SK-N-MC (cell line): ENCODE measurements around the gene VEZT.
"Not testable (repeated sequence)": the region's sequence is repeated elsewhere in the genome, so short reads cannot be mapped to it uniquely, and the experiment has no call there.

Experiments
- DNase-seq: peaks from one replicate; pipeline ENCODE4 v3.0.0-alpha.2; 2011; ENCODE audit warnings: low read depth, low spot score
- H3K27ac ChIP-seq: fragments of 200-600 bp; sonication (generic); 2 replicates; pipeline ENCODE4 v1.5.1; 2016; ENCODE audit warnings: mixed run types
- H3K36me3 ChIP-seq: fragments of 200-600 bp; sonication (generic); 2 replicates; pipeline ENCODE4 v1.6.1; 2017; ENCODE audit warnings: antibody characterized with exemption, low read length, mixed read lengths; ENCODE audit not compliant: insufficient read depth
- H3K4me3 ChIP-seq: fragments of 200-600 bp; sonication (generic); 2 replicates; pipeline ENCODE4 v1.5.1; 2016
- H3K9ac ChIP-seq: fragments of 200-600 bp; sonication (generic); 2 replicates; pipeline ENCODE4 v1.8.0; 2017; ENCODE audit warnings: mixed run types, mixed read lengths; ENCODE audit not compliant: insufficient read length
- H3K9me3 ChIP-seq: fragments of 200-600 bp; sonication (generic); 2 replicates; pipeline ENCODE4 v1.6.1; 2017; ENCODE audit warnings: low read depth, mild to moderate bottlenecking, antibody characterized with exemption, low read length, moderate library complexity, mixed read lengths
- EZH2 ChIP-seq: fragments of 200-600 bp; sonication (generic); IDR thresholded peaks from one replicate; pipeline ENCODE4 v1.6.1; 2017; ENCODE audit warnings: antibody characterized with exemption
- FOXP2 ChIP-seq: optimal IDR thresholded peaks from 2 replicates; pipeline ENCODE3; 2011; ENCODE audit warnings: mild to moderate bottlenecking, moderate library complexity; ENCODE audit not compliant: insufficient read depth; ENCODE audit errors: extremely low read length, control extremely low read depth
- POLR2AphosphoS5 ChIP-seq: IDR thresholded peaks from 2 replicates; pipeline ENCODE4 v1.6.1; 2012; ENCODE audit warnings: mild to moderate bottlenecking, low read depth, low read length, borderline replicate concordance

Gene VEZT

DNA sequence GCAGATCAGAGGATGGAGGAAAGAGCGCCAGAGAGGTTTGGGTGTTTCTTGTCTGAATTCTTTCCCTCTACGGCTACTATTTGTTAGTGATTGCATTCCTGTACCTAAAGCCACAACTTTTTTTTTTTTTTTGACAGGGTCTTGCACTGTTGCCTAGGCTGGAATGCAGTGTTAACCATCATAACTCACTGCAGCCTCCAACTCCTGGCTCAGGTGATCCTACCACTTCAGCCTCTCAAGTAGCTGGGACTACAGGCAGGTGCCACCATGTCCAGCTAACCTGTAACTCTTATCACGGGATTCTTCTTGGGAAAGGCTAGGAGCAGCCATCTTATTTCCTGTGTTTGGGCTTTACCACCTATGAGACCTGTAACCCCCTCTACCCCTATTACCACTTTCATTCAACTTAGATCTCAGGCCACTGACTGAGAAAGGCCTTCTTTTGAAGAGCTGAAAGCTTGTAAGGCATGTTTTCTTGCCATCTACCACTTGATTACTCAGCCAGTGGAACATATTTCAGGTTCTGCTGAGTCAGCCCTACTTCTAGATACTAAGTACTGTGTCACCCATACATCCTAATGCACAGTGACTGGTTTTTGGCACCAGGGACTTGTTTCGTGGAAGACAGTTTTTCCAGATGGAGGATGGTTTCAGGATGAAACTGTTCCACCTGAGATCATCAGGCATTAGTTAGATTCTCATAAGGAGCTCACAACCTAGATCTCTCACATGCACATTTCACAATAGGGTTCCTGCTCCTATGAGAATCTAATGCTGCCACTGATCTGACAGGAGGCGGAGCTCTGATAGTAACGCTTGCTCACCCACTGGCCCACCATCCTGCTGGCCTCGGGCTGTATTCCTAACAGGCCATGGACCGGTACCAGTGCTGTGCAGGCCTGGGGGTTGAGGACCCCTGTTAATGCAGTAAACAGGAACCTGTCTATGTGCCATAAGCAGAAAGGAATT, 6.9 kb downstream of the VEZT start:
- no peak for TF ChIP-seq EZH2
- no peak for TF ChIP-seq POLR2AphosphoS5
- no peak for TF ChIP-seq FOXP2
- DNase-seq: no peak
- Histone ChIP-seq H3K4me3 (no peak overlapping the region), H3K9me3 (no peaks in the 10 kb centered on the region), H3K36me3 (peaks cover 29% of the 10 kb centered on the region), H3K27ac (peak overlapping the region; percentile 69), H3K9ac (no peak overlapping the region)

DNA sequence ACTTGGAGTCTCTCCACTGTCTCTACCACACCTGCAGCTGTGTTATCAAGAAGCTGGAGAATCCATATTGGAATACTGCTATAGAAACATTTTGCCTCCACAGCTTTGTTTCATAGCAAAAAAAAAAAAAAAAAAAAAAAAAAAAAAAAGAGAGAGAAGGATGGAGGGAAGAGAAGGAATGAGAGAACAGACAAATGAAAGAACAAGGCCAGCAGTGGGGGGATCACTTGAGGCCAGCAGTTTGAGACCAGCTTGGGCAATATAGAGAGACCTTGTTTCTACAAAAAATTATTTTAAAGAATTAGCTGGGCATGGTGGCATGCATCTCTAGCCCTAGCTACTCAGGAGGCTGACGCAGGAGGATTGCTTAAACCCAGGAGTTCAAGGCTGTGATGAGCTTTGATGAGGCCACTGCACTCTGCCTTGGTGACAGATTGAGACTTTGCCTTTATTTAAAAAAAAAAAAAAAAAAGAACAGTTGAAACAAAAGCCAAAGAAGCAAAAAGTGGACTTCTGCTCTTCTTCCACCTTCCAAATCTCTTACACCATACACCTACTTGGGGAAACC, 8.1 kb downstream of the VEZT start:
- Histone ChIP-seq H3K36me3 (peaks cover 19% of the 10 kb centered on the region), H3K9ac (no peak overlapping the region), H3K9me3 (no peaks in the 10 kb centered on the region), H3K4me3 (no peak overlapping the region), H3K27ac (peak overlapping the region; percentile 51; the same call in 1 of the 2 replicates)
- no peak for DNase-seq
- TF ChIP-seq POLR2AphosphoS5 (no peak), EZH2 (no peak), FOXP2 (no peak)

DNA sequence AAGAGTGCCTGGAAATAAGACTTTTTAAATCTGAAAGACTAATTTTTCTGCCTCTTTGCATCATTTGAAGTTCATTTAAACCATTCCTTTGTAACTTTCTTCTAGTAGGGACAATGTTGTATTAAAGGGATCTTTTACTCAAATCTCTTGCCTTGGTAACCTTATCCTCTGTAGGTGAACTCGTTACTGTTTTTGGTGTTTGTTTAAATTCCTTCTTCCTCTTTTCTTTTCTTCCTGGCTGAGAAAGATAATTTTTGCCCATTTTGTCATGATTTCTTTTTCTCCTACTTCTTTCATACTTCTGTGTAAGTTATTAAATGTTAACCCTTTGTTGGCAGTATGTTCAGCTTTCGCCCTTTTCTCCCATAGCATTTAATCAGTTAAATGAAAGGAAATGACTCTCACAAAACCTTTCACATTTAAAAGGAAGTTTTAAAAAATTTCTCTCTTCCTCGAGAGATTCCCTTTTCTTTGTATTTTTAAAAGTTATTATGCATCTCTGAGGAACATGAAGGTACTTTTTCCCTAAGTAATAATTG, 10.3 kb downstream of the VEZT start:
- no peak overlapping the region for H3K9ac ChIP-seq
- H3K27ac ChIP-seq: no peak overlapping the region
- H3K36me3 ChIP-seq: peaks cover 22% of the 10 kb centered on the region
- H3K4me3 ChIP-seq: no peak overlapping the region
- TF ChIP-seq POLR2AphosphoS5 (no peak), FOXP2 (no peak), EZH2 (no peak)
- no peaks in the 10 kb centered on the region for H3K9me3 ChIP-seq
- DNase-seq: no peak

- Histone ChIP-seq H3K27ac (peak overlapping the region; percentile 19; the same call in 1 of the 2 replicates), H3K9ac (no peak overlapping the region), H3K4me3 (no peak overlapping the region), H3K9me3 (no peaks in the 10 kb centered on the region), H3K36me3 (peaks cover 26% of the 10 kb centered on the region)
- DNase-seq: no peak
- TF ChIP-seq POLR2AphosphoS5: no peak
- no peak for TF ChIP-seq FOXP2
- no peak for TF ChIP-seq EZH2
Measured at GRCh38 chr12:95228617-95229016, 11.0 kb downstream of the VEZT start.

GRCh38 chr12:95229636-95230035, 12.0 kb downstream of the VEZT start:
- Histone ChIP-seq H3K36me3 (peaks cover 24% of the 10 kb centered on the region), H3K9me3 (no peaks in the 10 kb centered on the region), H3K27ac (peak overlapping the region; percentile 85; the same call in 1 of the 2 replicates), H3K4me3 (no peak overlapping the region), H3K9ac (no peak overlapping the region)
- DNase-seq: no peak
- no peak for TF ChIP-seq EZH2
- no peak for TF ChIP-seq POLR2AphosphoS5
- no peak for TF ChIP-seq FOXP2

DNA sequence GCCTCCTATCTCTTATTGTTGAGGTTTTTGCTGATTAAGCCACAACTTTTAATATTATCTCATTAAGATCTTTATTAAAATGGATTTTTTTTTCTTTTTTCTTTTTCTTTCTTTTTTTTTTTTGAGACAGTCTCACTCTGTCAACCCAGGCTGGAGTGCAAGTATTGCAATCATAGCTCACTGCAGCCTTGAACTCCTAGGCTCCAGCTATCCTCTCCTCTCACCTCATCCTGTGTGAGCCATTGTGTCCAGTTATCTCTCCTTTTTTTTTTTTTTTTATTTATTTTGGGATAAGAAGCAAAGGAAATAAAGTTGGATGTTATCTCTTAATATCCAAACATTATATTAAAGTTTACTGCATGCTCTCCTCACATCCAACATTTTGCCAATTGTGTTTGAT, 12.7 kb downstream of the VEZT start:
- no peaks in the 10 kb centered on the region for H3K9me3 ChIP-seq
- H3K4me3 ChIP-seq: no peak overlapping the region; the same call in 1 of the 2 replicates
- no peak overlapping the region for H3K9ac ChIP-seq
- H3K36me3 ChIP-seq: peaks cover 19% of the 10 kb centered on the region
- no peak for DNase-seq
- TF ChIP-seq EZH2 (no peak), POLR2AphosphoS5 (no peak), FOXP2 (no peak)
- H3K27ac ChIP-seq: peak overlapping the region; percentile 85

GRCh38 chr12:95231190-95231589, 13.6 kb downstream of the VEZT start:
- peak overlapping the region; percentile 85 for H3K27ac ChIP-seq
- peak overlapping the region; percentile 10; the same call in 1 of the 2 replicates for H3K4me3 ChIP-seq
- H3K9ac ChIP-seq: peak overlapping the region; percentile 15

GRCh38 chr12:95234187-95234586, 16.6 kb downstream of the VEZT start:
- peaks cover 25% of the 10 kb centered on the region; the same call in 1 of the 2 replicates for H3K36me3 ChIP-seq
- not testable (repeated sequence) for H3K4me3 ChIP-seq, H3K9ac ChIP-seq, H3K27ac ChIP-seq, H3K9me3 ChIP-seq, DNase-seq

More at GRCh38 chr12:95231190-95231589, 13.6 kb downstream of the VEZT start:
- H3K9me3 ChIP-seq: no peaks in the 10 kb centered on the region
- TF ChIP-seq FOXP2 (no peak), EZH2 (no peak), POLR2AphosphoS5 (no peak)
- DNase-seq: no peak
- peaks cover 19% of the 10 kb centered on the region; the same call in 1 of the 2 replicates for H3K36me3 ChIP-seq

DNA sequence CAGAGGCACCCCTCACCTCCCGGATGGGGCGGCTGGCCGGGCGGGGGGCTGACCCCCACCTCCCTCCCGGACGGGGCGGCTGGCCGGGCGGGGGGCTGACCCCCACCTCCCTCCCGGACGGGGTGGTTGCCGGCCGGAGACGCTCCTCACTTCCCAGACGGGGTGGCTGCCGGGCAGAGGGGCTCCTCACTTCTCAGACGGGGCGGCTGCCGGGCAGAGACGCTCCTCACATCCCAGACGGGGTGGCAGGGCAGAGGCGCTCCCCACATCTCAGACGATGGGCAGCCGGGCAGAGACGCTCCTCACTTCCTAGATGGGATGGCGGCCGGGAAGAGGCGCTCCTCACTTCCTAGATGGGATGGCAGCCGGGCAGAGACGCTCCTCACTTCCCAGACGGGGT, 18.0 kb downstream of the VEZT start:
- not testable (repeated sequence) for H3K27ac ChIP-seq, H3K9ac ChIP-seq, H3K4me3 ChIP-seq, DNase-seq, H3K9me3 ChIP-seq
- peaks cover 25% of the 10 kb centered on the region; the same call in 1 of the 2 replicates for H3K36me3 ChIP-seq
